ENCODE data around the gene EEF1AKMT2. TPM values are rescaled to one million over a fixed set of nuclear protein-coding genes. Genes with fewer than 3 reads are reported as not detected.
"Not testable (repeated sequence)": the region's sequence is repeated elsewhere in the genome, so short reads cannot be mapped to it uniquely, and the experiment has no call there.

Gene EEF1AKMT2
- polyA plus RNA-seq, 2 of the 4 experiments (the other 2 are of a cell fraction): 23.5 to 28.1 TPM

GRCh38 chr10:124827474-124827873 is 35.8 kb upstream of the EEF1AKMT2 start:
- 35% methylated on average over 3 of the region's 3 CpGs for WGBS (ENCODE audit: missing lambda C conversion rate)
- Histone ChIP-seq H3K4me2 (no peak overlapping the region), H3K4me3 (no peak overlapping the region), H3K27ac (no peak overlapping the region), H3K9me3 (no peaks in the 10 kb centered on the region), H3K4me1 (no peaks in the 10 kb centered on the region)
- ChIA-PET POLR2A (no interaction called here), CTCF (interaction anchor here (0.7 to 3.7 kb wide), 9 partner anchors 10 to 299 kb away, joined by 3 to 27 read pairs (median 3); no protein-coding TSS in a partner anchor)
- peak; percentile 53 for TF ChIP-seq CTCF (IDR thresholded peaks at IDR 0.05)
- no peak for TF ChIP-seq NPAS2 (CRISPR knock-in tag; IDR thresholded peaks at IDR 0.05; ENCODE audit: borderline replicate concordance)
- TF ChIP-seq RAD21 (conservative IDR thresholded peaks at IDR 0.05 in 1 of 2, IDR thresholded peaks at IDR 0.05 in 1 of 2): peak; percentile 39 to 41; a peak in 4 of 5 replicates
- TF ChIP-seq PHF8 (IDR thresholded peaks at IDR 0.05; ENCODE audit: borderline replicate concordance, low read depth): no peak
- TF ChIP-seq ZFP36 (IDR thresholded peaks at IDR 0.05; ENCODE audit: borderline replicate concordance, partially characterized antibody): no peak
- TF ChIP-seq CEBPB (IDR thresholded peaks at IDR 0.05): peak in 1 of 2 experiments; percentile 26; a peak in 1 of 4 replicates
- peak; percentile 34; the same call in 1 of the 3 replicates for TF ChIP-seq SMC3 (IDR thresholded peaks at IDR 0.05)
- peak; percentile 19 to 66 for DNase-seq (ENCODE audit: low read depth in 1 of 2, low spot score in 1 of 2)
- no peak for FAIRE-seq
- no peak for ATAC-seq

DNA sequence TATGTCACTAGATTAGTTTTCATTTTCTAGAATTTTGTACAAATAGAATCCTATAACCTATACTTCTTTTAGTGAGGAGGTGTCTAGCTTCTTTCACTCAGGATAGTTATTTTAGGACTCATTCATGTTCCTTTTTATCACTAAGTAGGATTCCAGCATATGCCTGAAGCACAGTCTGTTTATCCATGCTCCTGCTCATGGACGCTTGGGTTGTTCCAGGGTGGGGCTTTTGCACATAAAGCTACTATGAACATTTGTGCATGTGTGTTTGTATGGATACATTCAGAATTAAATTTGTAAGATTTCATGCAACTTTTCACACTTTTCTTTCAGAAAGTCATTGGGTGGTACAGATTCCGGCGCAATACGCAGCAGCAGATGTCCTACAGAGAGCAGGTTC is 34.6 kb upstream of the EEF1AKMT2 start:
- TF ChIP-seq RFX5 (IDR thresholded peaks at IDR 0.05) (no peak), ZNF302 (CRISPR knock-in tag; IDR thresholded peaks at IDR 0.05) (no peak), BHLHE40 (IDR thresholded peaks at IDR 0.05; ENCODE audit: low read depth, low read length) (no peak), HEYL (CRISPR knock-in tag; IDR thresholded peaks at IDR 0.05) (no peak), TFCP2L1 (CRISPR knock-in tag; IDR thresholded peaks at IDR 0.05) (no peak), SMC3 (IDR thresholded peaks at IDR 0.05) (no peak), JUN (IDR thresholded peaks at IDR 0.05) (no peak), HDAC2 (IDR thresholded peaks at IDR 0.05) (no peak), PBX3 (IDR thresholded peaks at IDR 0.05) (no peak), ZFP36 (IDR thresholded peaks at IDR 0.05; ENCODE audit: borderline replicate concordance, partially characterized antibody) (no peak), RNF2 (IDR thresholded peaks at IDR 0.05; ENCODE audit: borderline replicate concordance, low read depth) (no peak), KDM5A (IDR thresholded peaks at IDR 0.05) (no peak), CHD4 (IDR thresholded peaks at IDR 0.05; ENCODE audit: borderline replicate concordance) (no peak), HOXA7 (CRISPR knock-in tag; IDR thresholded peaks at IDR 0.05) (no peak), NPAS2 (CRISPR knock-in tag; IDR thresholded peaks at IDR 0.05; ENCODE audit: borderline replicate concordance) (no peak), CBX2 (IDR thresholded peaks at IDR 0.05; ENCODE audit: borderline replicate concordance, low read depth) (no peak), FOXS1 (CRISPR knock-in tag; IDR thresholded peaks at IDR 0.05) (no peak)
- TF ChIP-seq, protein P1, sequence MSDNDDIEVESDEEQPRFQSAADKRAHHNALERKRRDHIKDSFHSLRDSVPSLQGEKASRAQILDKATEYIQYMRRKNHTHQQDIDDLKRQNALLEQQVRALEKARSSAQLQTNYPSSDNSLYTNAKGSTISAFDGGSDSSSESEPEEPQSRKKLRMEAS (IDR thresholded peaks at IDR 0.05): no peak
- H3K4me1 ChIP-seq: no peaks in the 10 kb centered on the region
- no peak overlapping the region for H3K27ac ChIP-seq
- no peak overlapping the region for H3K4me3 ChIP-seq
- H3K9me3 ChIP-seq: no peaks in the 10 kb centered on the region
- FAIRE-seq (no peak), DNase-seq (ENCODE audit: low read depth in 1 of 2, low spot score in 1 of 2) (no peak), ATAC-seq (no peak)
- ChIA-PET POLR2A (no interaction called here), CTCF (interaction anchor here (1.0 to 3.7 kb wide), 9 partner anchors 10 to 298 kb away, joined by 3 to 27 read pairs (median 4); no protein-coding TSS in a partner anchor)
- no peak overlapping the region for H3K4me2 ChIP-seq
- WGBS (ENCODE audit: missing lambda C conversion rate): 97% methylated on average over 4 of the region's 4 CpGs

DNA sequence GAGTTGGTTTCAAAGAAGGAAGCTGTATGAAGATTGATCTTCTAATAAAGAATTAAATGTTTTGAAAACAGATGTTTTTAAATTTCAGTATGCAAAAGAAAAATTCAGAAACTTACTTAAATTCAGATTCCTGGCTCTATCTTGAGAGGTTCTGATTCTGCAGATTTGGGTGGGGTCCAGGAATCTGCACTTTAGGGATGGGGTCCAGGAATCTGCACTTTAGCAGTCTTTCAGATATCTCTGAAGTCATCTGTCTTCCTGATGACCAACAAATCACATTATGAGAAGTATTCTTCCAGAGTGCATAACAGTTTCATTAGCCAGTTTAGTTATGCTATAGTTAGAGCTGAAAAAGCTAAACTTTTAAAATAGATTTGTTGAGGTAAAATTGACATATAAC is 34.0 kb upstream of the EEF1AKMT2 start:
- H3K4me2 ChIP-seq: no peak overlapping the region
- no peak for ATAC-seq
- no peak overlapping the region for H3K27ac ChIP-seq
- no peak for DNase-seq (ENCODE audit: low read depth in 1 of 2, low spot score in 1 of 2)
- no peak for TF ChIP-seq NR3C1 (IDR thresholded peaks at IDR 0.05)
- TF ChIP-seq EHMT2 (IDR thresholded peaks at IDR 0.05; ENCODE audit: low read depth): no peak
- no peak for TF ChIP-seq NPAS2 (CRISPR knock-in tag; IDR thresholded peaks at IDR 0.05; ENCODE audit: borderline replicate concordance)
- H3K9me3 ChIP-seq: no peaks in the 10 kb centered on the region
- POLR2A ChIA-PET: no interaction called here
- CTCF ChIA-PET: interaction anchor here (1.1 to 3.7 kb wide), 5 partner anchors 10 to 297 kb away, joined by 3 to 27 read pairs (median 4); no protein-coding TSS in a partner anchor
- no peak for FAIRE-seq
- no peaks in the 10 kb centered on the region for H3K4me1 ChIP-seq
- H3K4me3 ChIP-seq: no peak overlapping the region

DNA sequence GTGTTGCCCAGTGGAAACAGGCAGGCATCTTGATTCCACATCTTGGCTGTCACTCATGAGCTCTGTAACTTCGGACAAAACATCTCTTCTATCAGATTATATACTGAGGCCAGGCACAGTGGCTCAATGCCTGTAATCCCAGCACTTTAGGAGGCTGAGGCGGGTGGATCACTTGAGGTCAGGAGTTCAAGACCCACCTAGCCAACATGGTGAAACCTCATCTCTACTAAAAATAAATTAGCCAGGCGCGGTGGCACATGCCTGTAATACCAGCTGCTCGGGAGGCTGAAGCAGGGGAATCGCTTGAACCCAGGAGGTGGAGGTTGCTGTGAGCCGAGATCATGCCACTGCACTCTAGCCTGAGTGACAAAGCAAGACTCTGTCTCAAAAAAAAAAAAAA is 33.2 kb upstream of the EEF1AKMT2 start:
- CTCF ChIA-PET: interaction anchor here (0.9 to 3.7 kb wide), 5 partner anchors 9 to 296 kb away, joined by 3 to 27 read pairs (median 4); no protein-coding TSS in a partner anchor
- ATAC-seq; FAIRE-seq; H3K4me1 ChIP-seq; H3K27ac ChIP-seq; H3K4me3 ChIP-seq; DNase-seq (ENCODE audit: low read depth in 1 of 2, low spot score in 1 of 2); H3K9me3 ChIP-seq; POLR2A ChIA-PET; H3K4me2 ChIP-seq: not testable (repeated sequence)
- 95% methylated on average over 7 of the region's 7 CpGs for WGBS (ENCODE audit: missing lambda C conversion rate)
